ENCODE data around the gene FHIT. TPM values are rescaled to one million over a fixed set of nuclear protein-coding genes. Genes with fewer than 3 reads are reported as not detected.

Gene FHIT
- total RNA-seq, 4 donors from 2014 or later = 1.6 to 12.9 (median 7.8) TPM

DNA sequence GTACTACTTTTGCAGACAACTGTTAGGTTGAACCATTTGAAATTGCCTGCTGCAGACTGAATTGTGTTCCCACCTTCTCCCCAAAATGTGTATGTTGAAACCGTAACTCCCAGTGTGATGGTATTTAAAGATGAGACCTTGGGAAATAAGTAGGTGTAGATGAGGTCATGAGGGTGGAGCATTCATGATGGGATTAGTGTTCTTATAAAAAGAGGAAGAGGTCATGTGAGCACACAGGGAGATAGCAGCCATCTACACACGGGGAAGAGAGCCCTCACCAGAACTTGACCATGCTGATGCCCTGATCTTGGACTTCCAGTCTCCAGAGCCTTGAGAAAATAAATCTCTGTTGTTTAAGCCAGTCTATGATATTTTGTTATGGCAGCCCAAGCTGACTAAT, 17.4 kb upstream of the FHIT start:
- no peaks in the 10 kb centered on the region for H3K4me1 ChIP-seq
- no peak overlapping the region for H3K27ac ChIP-seq
- 29 to 59% methylated on average over 2 of the region's 2 CpGs for WGBS, 2 donors
- no peak for DNase-seq (ENCODE audit: low spot score in 2 of 2)
- TF ChIP-seq, protein P1, sequence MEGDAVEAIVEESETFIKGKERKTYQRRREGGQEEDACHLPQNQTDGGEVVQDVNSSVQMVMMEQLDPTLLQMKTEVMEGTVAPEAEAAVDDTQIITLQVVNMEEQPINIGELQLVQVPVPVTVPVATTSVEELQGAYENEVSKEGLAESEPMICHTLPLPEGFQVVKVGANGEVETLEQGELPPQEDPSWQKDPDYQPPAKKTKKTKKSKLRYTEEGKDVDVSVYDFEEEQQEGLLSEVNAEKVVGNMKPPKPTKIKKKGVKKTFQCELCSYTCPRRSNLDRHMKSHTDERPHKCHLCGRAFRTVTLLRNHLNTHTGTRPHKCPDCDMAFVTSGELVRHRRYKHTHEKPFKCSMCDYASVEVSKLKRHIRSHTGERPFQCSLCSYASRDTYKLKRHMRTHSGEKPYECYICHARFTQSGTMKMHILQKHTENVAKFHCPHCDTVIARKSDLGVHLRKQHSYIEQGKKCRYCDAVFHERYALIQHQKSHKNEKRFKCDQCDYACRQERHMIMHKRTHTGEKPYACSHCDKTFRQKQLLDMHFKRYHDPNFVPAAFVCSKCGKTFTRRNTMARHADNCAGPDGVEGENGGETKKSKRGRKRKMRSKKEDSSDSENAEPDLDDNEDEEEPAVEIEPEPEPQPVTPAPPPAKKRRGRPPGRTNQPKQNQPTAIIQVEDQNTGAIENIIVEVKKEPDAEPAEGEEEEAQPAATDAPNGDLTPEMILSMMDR (IDR thresholded peaks at IDR 0.05) = no peak
- TF ChIP-seq EP300 (IDR thresholded peaks at IDR 0.05) (no peak), POLR2A (IDR thresholded peaks at IDR 0.05) (no peak)
- no peaks in the 10 kb centered on the region for H3K9me3 ChIP-seq
- no peak overlapping the region for H3K4me3 ChIP-seq
- H3K36me3 ChIP-seq = no peaks in the 10 kb centered on the region
- H3K27me3 ChIP-seq = no peaks in the 10 kb centered on the region

DNA sequence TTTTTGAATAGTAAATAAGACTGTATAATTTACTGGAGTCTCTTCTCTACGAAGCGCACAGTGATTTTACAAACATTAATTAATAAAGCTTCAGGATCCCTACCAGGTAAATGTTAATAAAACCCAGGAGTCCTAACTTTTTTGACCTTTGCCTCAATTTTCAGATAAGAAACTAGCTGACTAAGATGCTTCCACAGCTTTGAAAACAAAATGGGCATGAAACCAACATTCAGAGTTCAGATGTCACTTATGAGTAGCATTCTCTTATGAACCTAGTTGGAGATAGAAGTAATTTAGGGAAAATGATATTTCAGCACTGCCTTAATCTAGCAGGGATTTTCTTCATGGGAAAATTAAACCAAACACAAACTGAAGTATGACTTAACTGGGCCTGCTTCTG, 13.0 kb upstream of the FHIT start:
- Histone ChIP-seq H3K4me3 (no peak overlapping the region), H3K9me3 (peaks cover 0 to 18% (median 0%) of the 10 kb centered on the region in 4 donors), H3K36me3 (no peaks in the 10 kb centered on the region), H3K4me1 (no peaks in the 10 kb centered on the region), H3K27me3 (no peaks in the 10 kb centered on the region), H3K27ac (no peak overlapping the region)
- DNase-seq (ENCODE audit: low spot score in 2 of 2) = no peak
- TF ChIP-seq POLR2A (IDR thresholded peaks at IDR 0.05) = no peak
- TF ChIP-seq EP300 (IDR thresholded peaks at IDR 0.05) = no peak
- TF ChIP-seq, protein P1 (IDR thresholded peaks at IDR 0.05) = no peak
- WGBS, 2 donors = 90% methylated on average over 2 of the region's 2 CpGs

- peaks cover 0 to 18% (median 0%) of the 10 kb centered on the region in 4 donors for H3K9me3 ChIP-seq
- H3K27ac ChIP-seq = no peak overlapping the region
- no peaks in the 10 kb centered on the region for H3K27me3 ChIP-seq
- no peaks in the 10 kb centered on the region for H3K36me3 ChIP-seq
- 69 to 78% methylated on average over 1 of the region's 1 CpG for WGBS, 2 donors
- TF ChIP-seq EP300 (IDR thresholded peaks at IDR 0.05) = no peak
- no peak for TF ChIP-seq POLR2A (IDR thresholded peaks at IDR 0.05)
- TF ChIP-seq, protein P1 (IDR thresholded peaks at IDR 0.05) = no peak
- H3K4me1 ChIP-seq = peaks cover 0 to 4% (median under 1%) of the 10 kb centered on the region in 4 donors
- no peak overlapping the region for H3K4me3 ChIP-seq
- DNase-seq (ENCODE audit: low spot score in 2 of 2) = no peak
These were observed 5.9 kb upstream of the FHIT start for GRCh38 chr3:61257148-61257547.

GRCh38 chr3:61253756-61254155, 2.5 kb upstream of the FHIT start:
- no peaks in the 10 kb centered on the region for H3K9me3 ChIP-seq
- 95 to 96% methylated on average over 3 of the region's 3 CpGs for WGBS, 2 donors
- TF ChIP-seq, protein P1 (IDR thresholded peaks at IDR 0.05) = no peak
- TF ChIP-seq EP300 (IDR thresholded peaks at IDR 0.05) (no peak), POLR2A (IDR thresholded peaks at IDR 0.05) (no peak)

DNA sequence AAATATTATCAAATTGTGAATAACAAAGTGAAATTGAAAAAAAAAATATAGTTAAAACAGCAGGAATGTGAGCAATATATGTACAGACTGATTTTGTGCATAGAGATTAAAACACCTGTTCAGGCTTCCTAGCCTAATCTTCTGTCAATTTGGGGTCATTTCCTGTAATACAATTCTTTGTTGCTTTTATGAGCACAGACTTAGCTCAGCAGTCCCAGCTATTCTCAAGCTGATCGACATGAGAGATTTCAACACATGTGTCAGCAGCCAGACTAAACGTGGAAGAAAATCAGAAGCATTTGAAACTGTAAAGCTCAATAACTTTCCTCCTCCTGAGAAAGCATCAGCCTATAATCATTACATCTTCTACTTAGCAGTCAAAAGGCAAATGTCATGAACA, 1.6 kb upstream of the FHIT start:
- 39 to 52% methylated on average over 2 of the region's 2 CpGs for WGBS, 2 donors
- H3K27ac ChIP-seq = no peak overlapping the region
- no peak overlapping the region for H3K4me3 ChIP-seq
- DNase-seq (ENCODE audit: low spot score in 2 of 2) = no peak
- H3K4me1 ChIP-seq = peaks cover 0 to 16% (median 11%) of the 10 kb centered on the region in 4 donors
- no peaks in the 10 kb centered on the region for H3K27me3 ChIP-seq
- no peaks in the 10 kb centered on the region for H3K9me3 ChIP-seq
- TF ChIP-seq EP300 (IDR thresholded peaks at IDR 0.05) = no peak
- no peak for TF ChIP-seq POLR2A (IDR thresholded peaks at IDR 0.05)
- TF ChIP-seq, protein P1 (IDR thresholded peaks at IDR 0.05) = no peak
- H3K36me3 ChIP-seq = no peaks in the 10 kb centered on the region

More at GRCh38 chr3:61253756-61254155, 2.5 kb upstream of the FHIT start:
- Histone ChIP-seq H3K27ac (no peak overlapping the region), H3K36me3 (no peaks in the 10 kb centered on the region), H3K27me3 (no peaks in the 10 kb centered on the region), H3K4me3 (no peak overlapping the region), H3K4me1 (peaks cover 0 to 16% (median 11%) of the 10 kb centered on the region in 4 donors)
- DNase-seq (ENCODE audit: low spot score in 2 of 2) = no peak
